HG03460 (cell line): ENCODE results near the gene PCDHGB3.
"Not testable (repeated sequence)": the region's sequence is repeated elsewhere in the genome, so short reads cannot be mapped to it uniquely, and the experiment has no call there.

Experiments used
- ATAC-seq: cut with Tn5 transposase; IDR thresholded peaks from one replicate; pipeline ENCODE4 v1.9.1; 2021; ENCODE audit not compliant: unreplicated experiment

PCDHGB3 gene

GRCh38 chr5:141356950-141357349 lies 13.1 kb upstream of the PCDHGB3 start:
- ATAC-seq: no peak

- no peak for ATAC-seq
These were observed 10.1 kb upstream of the PCDHGB3 start, which contains the start of gene PCDHGB2 for GRCh38 chr5:141359790-141360426. Gene PCDHGB2, plus strand, starts transcription at chr5:141359994. Its CDS starts 142 bp downstream, at chr5:141360136.

GRCh38 chr5:141360685-141361084 lies 9.4 kb upstream of the PCDHGB3 start:
- no peak for ATAC-seq

- ATAC-seq: no peak
These were observed 7.3 kb upstream of the PCDHGB3 start for GRCh38 chr5:141362719-141363118.

- ATAC-seq: no peak
These were observed 5.9 kb upstream of the PCDHGB3 start, which contains the start of gene PCDHGA5 for GRCh38 chr5:141363952-141364660. Gene PCDHGA5, plus strand, starts transcription at chr5:141364162. Its CDS starts 169 bp downstream, at chr5:141364331.

- ATAC-seq: no peak
These were observed 3.8 kb upstream of the PCDHGB3 start for GRCh38 chr5:141366016-141366896.

- no peak for ATAC-seq
These were observed 1.8 kb downstream of the PCDHGB3 start for GRCh38 chr5:141371572-141372475.

GRCh38 chr5:141373673-141374317 lies 3.8 kb downstream of the PCDHGB3 start, which contains the start of gene PCDHGA6:
Gene PCDHGA6, plus strand, starts transcription at chr5:141373891. Its CDS starts 193 bp downstream, at chr5:141374084.
- no peak for ATAC-seq

GRCh38 chr5:141374627-141375026 lies 4.6 kb downstream of the PCDHGB3 start:
- ATAC-seq: no peak

GRCh38 chr5:141375444-141376155 lies 5.6 kb downstream of the PCDHGB3 start:
- not testable (repeated sequence) for ATAC-seq

GRCh38 chr5:141382469-141383294 lies 12.6 kb downstream of the PCDHGB3 start, which contains the start of gene PCDHGA7:
Gene PCDHGA7, plus strand, starts transcription at chr5:141382742. Its CDS starts 158 bp downstream, at chr5:141382900.
- no peak for ATAC-seq

GRCh38 chr5:141383345-141383744 lies 13.3 kb downstream of the PCDHGB3 start:
- ATAC-seq: no peak

- no peak for ATAC-seq
These were observed 14.6 kb downstream of the PCDHGB3 start for GRCh38 chr5:141384471-141385267.

- ATAC-seq: not testable (repeated sequence)
These were observed 17.7 kb downstream of the PCDHGB3 start, which contains the start of gene PCDHGB4 for GRCh38 chr5:141387557-141388311. Gene PCDHGB4, plus strand, starts transcription at chr5:141387698. Its CDS starts 187 bp downstream, at chr5:141387885.

GRCh38 chr5:141388661-141389060 lies 18.6 kb downstream of the PCDHGB3 start:
- ATAC-seq: no peak
